B cell (primary cell): ENCODE results near the gene ICAM3. TPM values are rescaled to one million over a fixed set of nuclear protein-coding genes. Genes with fewer than 3 reads are reported as not detected.
A peak's percentile ranks its signal among the peaks of the same experiment; 100 is the strongest.

Experiments
- ATAC-seq: fragments of 200-7000 bp; cut with Tn5 transposase; one replicate; pipeline ENCODE4 v1.10.0; 2021; ENCODE audit warnings: low read depth, mild to moderate bottlenecking, moderate number of reproducible peaks, moderate library complexity
- CTCF ChIA-PET: fragments of 350-600 bp; sonication (Branson Sonifier 250); formaldehyde crosslinking; loops from one replicate; lab custom pipeline; 2021; ENCODE audit warnings: antibody characterized with exemption, inconsistent platforms; lab: Charles Lee
- POLR2A ChIA-PET: fragments of 350-600 bp; sonication (Branson Sonifier 250); formaldehyde crosslinking; loops from one replicate; lab custom pipeline; 2021; ENCODE audit warnings: antibody characterized with exemption; lab: Charles Lee
- DNase-seq: peaks from one replicate; pipeline ENCODE4 v3.0.0; 2013
- H2AFZ ChIP-seq: 2 replicates; pipeline ENCODE4 v1.6.1; 2012; ENCODE audit warnings: mild to moderate bottlenecking, low read depth, low read length; ENCODE audit not compliant: insufficient read depth, poor library complexity, severe bottlenecking
- H3K27ac ChIP-seq, 2 donors: 1 replicate in 1 of 2; 2 replicates in 1 of 2; pipeline ENCODE4 v1.5.1; 2012 to 2013; ENCODE audit warnings: low read length in 2 of 2, mild to moderate bottlenecking in 2 of 2, moderate library complexity in 1 of 2
- H3K27me3 ChIP-seq, 4 experiments: fragments of 200-600 bp in 1 of 4; sonication (generic) in 1 of 4; replicated peaks in 1 of 4; 1 replicate in 2 of 4; 2 replicates in 2 of 4; pipeline versions ENCODE4 v1.6.1 to v1.7.0; 2013 to 2016; ENCODE audit warnings: low read length in 3 of 4, mild to moderate bottlenecking in 2 of 4, mixed read lengths in 1 of 4, moderate library complexity in 1 of 4; ENCODE audit not compliant: insufficient read depth in 4 of 4, control insufficient read depth in 3 of 4; ENCODE audit errors: control extremely low read depth in 1 of 4
- H3K36me3 ChIP-seq, 2 experiments: replicated peaks in 1 of 2; 1 replicate in 1 of 2; 2 replicates in 1 of 2; pipeline versions ENCODE4 v1.6.1 to v1.7.1; 2013; ENCODE audit warnings: low read length in 1 of 2; ENCODE audit not compliant: insufficient read depth in 2 of 2, control insufficient read depth in 1 of 2; ENCODE audit errors: control extremely low read depth in 1 of 2, extremely low read depth in 1 of 2
- H3K4me1 ChIP-seq, 2 donors: fragments of 200-600 bp in 1 of 2; sonication (generic) in 1 of 2; 1 replicate in 1 of 2; 2 replicates in 1 of 2; pipeline versions ENCODE4 v1.5.1 to v1.6.1; 2013 to 2017; ENCODE audit warnings: low read length in 2 of 2; ENCODE audit not compliant: control insufficient read depth in 2 of 2, insufficient read depth in 2 of 2
- H3K4me2 ChIP-seq: replicated peaks from 2 replicates; pipeline ENCODE3; 2012; ENCODE audit warnings: mild to moderate bottlenecking, low read depth, low read length; ENCODE audit not compliant: poor library complexity, severe bottlenecking
- H3K4me3 ChIP-seq, 5 experiments: fragments of 200-600 bp in 1 of 5; sonication (generic) in 1 of 5; 1 replicate in 3 of 5; 2 replicates in 2 of 5; pipeline versions ENCODE4 v1.5.1 to v1.7.0; 2011 to 2016; ENCODE audit warnings: low read length in 4 of 5, mild to moderate bottlenecking in 4 of 5, low read depth in 2 of 5, control low read depth in 1 of 5, moderate library complexity in 1 of 5; ENCODE audit not compliant: insufficient read depth in 1 of 5; ENCODE audit errors: control extremely low read depth in 1 of 5, extremely low read depth in 1 of 5
- H3K79me2 ChIP-seq: fragments of 200-600 bp; sonication (generic); one replicate; pipeline ENCODE4 v1.6.0; 2016; ENCODE audit warnings: low read length; ENCODE audit not compliant: control insufficient read depth, insufficient read depth
- H3K9ac ChIP-seq: fragments of 200-600 bp; sonication (generic); 2 replicates; pipeline ENCODE4 v1.6.1; 2017; ENCODE audit warnings: mild to moderate bottlenecking, low read length, moderate library complexity
- H3K9me3 ChIP-seq, 3 donors: one replicate each; pipeline versions ENCODE4 v1.6.1 to v1.7.1; 2013; ENCODE audit warnings: low read length in 2 of 3; ENCODE audit not compliant: control insufficient read depth in 2 of 3, insufficient read depth in 1 of 3; ENCODE audit errors: control extremely low read depth in 1 of 3
- H4K20me1 ChIP-seq: 2 replicates; pipeline ENCODE4 v1.6.0; 2012; ENCODE audit warnings: mild to moderate bottlenecking, low read length; ENCODE audit not compliant: insufficient read depth, control insufficient read depth, poor library complexity, severe bottlenecking
- H3K27ac Mint-ChIP-seq: one replicate; pipeline ENCODE4 v1.8.0; 2021; ENCODE audit warnings: mixed read lengths
- H3K27me3 Mint-ChIP-seq: one replicate; pipeline ENCODE4 v1.8.0; 2021; ENCODE audit warnings: mixed read lengths
- H3K4me1 Mint-ChIP-seq: one replicate; pipeline ENCODE4 v1.8.0; 2021; ENCODE audit warnings: mixed read lengths
- H3K4me3 Mint-ChIP-seq: one replicate; pipeline ENCODE4 v1.8.0; 2021; ENCODE audit warnings: mixed read lengths
- H3K9me3 Mint-ChIP-seq: one replicate; pipeline ENCODE4 v1.8.0; 2022; ENCODE audit warnings: mixed read lengths; ENCODE audit not compliant: insufficient read depth
- EZH2 ChIP-seq: IDR thresholded peaks from 2 replicates; pipeline ENCODE4 v1.6.1; 2012; ENCODE audit warnings: borderline replicate concordance, low read depth, mild to moderate bottlenecking, moderate library complexity, low read length; ENCODE audit not compliant: insufficient read depth, poor library complexity, severe bottlenecking
- WGBS: methylation state at CpG from one replicate; pipeline ENCODE4 v1.1.5; 2013; ENCODE audit warnings: missing lambda C conversion rate; ENCODE audit not compliant: insufficient coverage; 5-methylcytosine and 5-hydroxymethylcytosine counted together
- intact Hi-C: fragments of 100-400 bp; cut with micrococcal nuclease; formaldehyde crosslinking; loops from one replicate; pipeline ENCODE4 v1.10.0; 2022
- polyA plus RNA-seq: library from polyadenylated mRNA; depleted of rRNA; stranded (reverse); fragments of >200 nt; gene quantifications from 2 replicates; pipeline ENCODE4 v1.2.3, GENCODE V29; 2012
- total RNA-seq, 2 donors: library from RNA; stranded (reverse); fragments of 120-200 nt in 1 of 2; gene quantifications; 1 replicate in 1 of 2; 2 replicates in 1 of 2; pipeline versions ENCODE4 v1.2.3 to v1.2.4, GENCODE V29; 2013 to 2022
- TF ChIP-seq, protein P1 (sequence below): fragments of 200-600 bp; IDR thresholded peaks from one replicate; pipeline ENCODE4 v1.8.0; 2022; ENCODE audit warnings: antibody characterized with exemption, mild to moderate bottlenecking

The ICAM3 gene
- total and polyA plus RNA-seq, 2 donors (not counting 1 experiment from before 2014, with no cell fraction given): 119 to 223 TPM

DNA sequence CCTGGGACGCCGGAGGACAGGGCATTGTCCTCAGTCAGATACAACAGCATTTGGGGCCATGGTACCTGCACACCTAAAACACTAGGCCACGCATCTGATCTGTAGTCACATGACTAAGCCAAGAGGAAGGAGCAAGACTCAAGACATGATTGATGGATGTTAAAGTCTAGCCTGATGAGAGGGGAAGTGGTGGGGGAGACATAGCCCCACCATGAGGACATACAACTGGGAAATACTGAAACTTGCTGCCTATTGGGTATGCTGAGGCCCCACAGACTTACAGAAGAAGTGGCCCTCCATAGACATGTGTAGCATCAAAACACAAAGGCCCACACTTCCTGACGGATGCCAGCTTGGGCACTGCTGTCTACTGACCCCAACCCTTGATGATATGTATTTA lies 54.0 kb downstream of the ICAM3 start:
- Mint-ChIP-seq H3K9me3 (no peaks in the 10 kb centered on the region), H3K27ac (no peak overlapping the region), H3K4me1 (peaks cover 43% of the 10 kb centered on the region), H3K27me3 (peaks cover 10% of the 10 kb centered on the region), H3K4me3 (no peak overlapping the region)
- no peak overlapping the region for H3K4me3 ChIP-seq
- no peak overlapping the region for H3K9ac ChIP-seq
- TF ChIP-seq, protein P1, sequence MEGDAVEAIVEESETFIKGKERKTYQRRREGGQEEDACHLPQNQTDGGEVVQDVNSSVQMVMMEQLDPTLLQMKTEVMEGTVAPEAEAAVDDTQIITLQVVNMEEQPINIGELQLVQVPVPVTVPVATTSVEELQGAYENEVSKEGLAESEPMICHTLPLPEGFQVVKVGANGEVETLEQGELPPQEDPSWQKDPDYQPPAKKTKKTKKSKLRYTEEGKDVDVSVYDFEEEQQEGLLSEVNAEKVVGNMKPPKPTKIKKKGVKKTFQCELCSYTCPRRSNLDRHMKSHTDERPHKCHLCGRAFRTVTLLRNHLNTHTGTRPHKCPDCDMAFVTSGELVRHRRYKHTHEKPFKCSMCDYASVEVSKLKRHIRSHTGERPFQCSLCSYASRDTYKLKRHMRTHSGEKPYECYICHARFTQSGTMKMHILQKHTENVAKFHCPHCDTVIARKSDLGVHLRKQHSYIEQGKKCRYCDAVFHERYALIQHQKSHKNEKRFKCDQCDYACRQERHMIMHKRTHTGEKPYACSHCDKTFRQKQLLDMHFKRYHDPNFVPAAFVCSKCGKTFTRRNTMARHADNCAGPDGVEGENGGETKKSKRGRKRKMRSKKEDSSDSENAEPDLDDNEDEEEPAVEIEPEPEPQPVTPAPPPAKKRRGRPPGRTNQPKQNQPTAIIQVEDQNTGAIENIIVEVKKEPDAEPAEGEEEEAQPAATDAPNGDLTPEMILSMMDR: no peak
- TF ChIP-seq EZH2: no peak
- H3K9me3 ChIP-seq: peaks cover 0 to 28% (median 0%) of the 10 kb centered on the region in 3 donors
- ATAC-seq (no peak), DNase-seq (no peak)
- no peak overlapping the region for H3K27ac ChIP-seq
- CTCF ChIA-PET: interaction anchor here (1.0 to 8.5 kb wide), 5 partner anchors 14 to 125 kb away, joined by 3 to 116 read pairs (median 5); partner anchors contain the start of gene ICAM1
- peaks cover 6% of the 10 kb centered on the region for H4K20me1 ChIP-seq
- 100% methylated on average over 2 of the region's 4 CpGs for whole genome bisulfite sequencing
- intact Hi-C loops: no loop called here
- peaks cover 44% of the 10 kb centered on the region in 2 donors for H3K4me1 ChIP-seq
- H3K36me3 ChIP-seq: peaks cover 2 to 33% of the 10 kb centered on the region in 2 experiments
- H2AFZ ChIP-seq: no peak overlapping the region
- no peak overlapping the region for H3K4me2 ChIP-seq
- POLR2A ChIA-PET: interaction anchor here (0.5 to 5.4 kb wide), 3 partner anchors 11 to 417 kb away, joined by 3 to 27 read pairs (median 9); partner anchors contain the start of gene ICAM1
- no peaks in the 10 kb centered on the region for H3K79me2 ChIP-seq
- peaks cover 0 to 36% (median 22%) of the 10 kb centered on the region in 4 experiments for H3K27me3 ChIP-seq

- CTCF ChIA-PET: interaction anchor here (1.2 to 8.5 kb wide), 2 partner anchors 13 to 126 kb away, joined by 3 to 116 read pairs; partner anchors contain the start of gene ICAM1
- intact Hi-C loops: no loop called here
These were observed 54.5 kb downstream of the ICAM3 start for GRCh38 chr19:10284960-10285278.

More at GRCh38 chr19:10284960-10285278, 54.5 kb downstream of the ICAM3 start:
- H3K27me3 ChIP-seq: peaks cover 0 to 31% (median 20%) of the 10 kb centered on the region in 4 experiments
- peaks cover 40% of the 10 kb centered on the region for H3K4me1 Mint-ChIP-seq
- H3K36me3 ChIP-seq: peaks cover 2 to 33% of the 10 kb centered on the region in 2 experiments
- POLR2A ChIA-PET: no interaction called here
- no peak overlapping the region for H3K9ac ChIP-seq
- 97% methylated on average over 13 of the region's 13 CpGs for WGBS
- DNase-seq: peak; percentile 36
- no peak overlapping the region for H3K4me3 ChIP-seq
- TF ChIP-seq, protein P1: no peak
- no peak for TF ChIP-seq EZH2
- H3K4me3 Mint-ChIP-seq: no peak overlapping the region
- peaks cover 0 to 28% (median 0%) of the 10 kb centered on the region in 3 donors for H3K9me3 ChIP-seq
- H4K20me1 ChIP-seq: peaks cover 1% of the 10 kb centered on the region
- peaks cover 6% of the 10 kb centered on the region for H3K27me3 Mint-ChIP-seq
- H2AFZ ChIP-seq: no peak overlapping the region
- peaks cover 40 to 41% of the 10 kb centered on the region in 2 donors for H3K4me1 ChIP-seq
- H3K27ac Mint-ChIP-seq: no peak overlapping the region
- no peak overlapping the region for H3K4me2 ChIP-seq
- H3K9me3 Mint-ChIP-seq: no peaks in the 10 kb centered on the region
- no peak overlapping the region for H3K27ac ChIP-seq
- ATAC-seq: no peak
- no peaks in the 10 kb centered on the region for H3K79me2 ChIP-seq
